Neuronal stem cell (in vitro differentiated cells): ENCODE results near the gene IGFN1.

Experiments used
- DNase-seq: peaks from one replicate; pipeline ENCODE4 v3.0.0-alpha.2; 2013; ENCODE audit warnings: low spot score
- H2AFZ ChIP-seq: one replicate; pipeline ENCODE4 v1.6.1; 2013; ENCODE audit warnings: mild to moderate bottlenecking, low read length, inconsistent platforms
- H2AK5ac ChIP-seq: 2 replicates; pipeline ENCODE4 v1.6.1; 2013; ENCODE audit warnings: low read depth, mild to moderate bottlenecking, inconsistent platforms, low read length, moderate library complexity, mixed read lengths
- H2BK120ac ChIP-seq: 2 replicates; pipeline ENCODE4 v1.6.1; 2013; ENCODE audit warnings: low read depth, mild to moderate bottlenecking, inconsistent platforms, low read length, moderate library complexity, mixed read lengths
- H2BK12ac ChIP-seq: one replicate; pipeline ENCODE4 v1.6.1; 2013; ENCODE audit warnings: low read length, inconsistent platforms
- H2BK15ac ChIP-seq: 2 replicates; pipeline ENCODE4 v1.6.1; 2013; ENCODE audit warnings: mild to moderate bottlenecking, low read length, inconsistent platforms, mixed read lengths
- H2BK5ac ChIP-seq: one replicate; pipeline ENCODE4 v1.6.1; 2013; ENCODE audit warnings: inconsistent platforms, mild to moderate bottlenecking, low read length, moderate library complexity
- H3K14ac ChIP-seq: one replicate; pipeline ENCODE4 v1.6.1; 2013; ENCODE audit warnings: low read length, inconsistent platforms
- H3K18ac ChIP-seq: 2 replicates; pipeline ENCODE4 v1.6.1; 2013; ENCODE audit warnings: low read length, inconsistent platforms
- H3K23ac ChIP-seq: 2 replicates; pipeline ENCODE4 v1.6.1; 2013; ENCODE audit warnings: low read depth, mild to moderate bottlenecking, mixed read lengths, low read length, inconsistent platforms; ENCODE audit not compliant: poor library complexity
- H3K27ac ChIP-seq: replicated peaks from 3 replicates; pipeline ENCODE4 v1.5.1; 2013; ENCODE audit warnings: low read length, inconsistent platforms
- H3K27me3 ChIP-seq, 3 experiments: 2 replicates each; pipeline ENCODE4 v1.6.1; 2013; ENCODE audit warnings: low read length in 3 of 3, mild to moderate bottlenecking in 2 of 3, inconsistent platforms in 1 of 3, low read depth in 1 of 3, mixed read lengths in 1 of 3, moderate library complexity in 1 of 3; ENCODE audit not compliant: control insufficient read depth in 3 of 3, insufficient read depth in 3 of 3
- H3K36me3 ChIP-seq, 2 donors: replicated peaks in 1 of 2; 2 replicates each; pipeline ENCODE4 v1.6.1; 2013; ENCODE audit warnings: low read length in 2 of 2; ENCODE audit not compliant: control insufficient read depth in 2 of 2, insufficient read depth in 2 of 2
- H3K4ac ChIP-seq: 2 replicates; pipeline ENCODE4 v1.6.1; 2013; ENCODE audit warnings: inconsistent platforms, mild to moderate bottlenecking, low read length, moderate library complexity
- H3K4me1 ChIP-seq, 2 donors: 1 replicate in 1 of 2; 2 replicates in 1 of 2; pipeline ENCODE4 v1.6.1; 2013; ENCODE audit warnings: low read length in 2 of 2, low read depth in 1 of 2; ENCODE audit not compliant: control insufficient read depth in 2 of 2, insufficient read depth in 1 of 2
- H3K4me2 ChIP-seq: one replicate; pipeline ENCODE4 v1.6.1; 2013; ENCODE audit warnings: mild to moderate bottlenecking, low read length, inconsistent platforms; ENCODE audit not compliant: insufficient read depth, poor library complexity, severe bottlenecking
- H3K4me3 ChIP-seq, 2 donors: 2 replicates each; pipeline ENCODE4 v1.5.1; 2013; ENCODE audit warnings: low read length in 2 of 2, mild to moderate bottlenecking in 2 of 2, inconsistent platforms in 1 of 2, moderate library complexity in 1 of 2
- H3K79me1 ChIP-seq: one replicate; pipeline ENCODE4 v1.6.1; 2013; ENCODE audit warnings: low read depth, mild to moderate bottlenecking, inconsistent platforms, low read length, moderate library complexity
- H3K9ac ChIP-seq: one replicate; pipeline ENCODE4 v1.6.1; 2013; ENCODE audit warnings: mild to moderate bottlenecking, low read depth, low read length, inconsistent platforms; ENCODE audit not compliant: poor library complexity
- H3K9me3 ChIP-seq, 2 donors: replicated peaks in 1 of 2; 2 replicates each; pipeline versions ENCODE3 to v1.6.1; 2013; ENCODE audit warnings: low read length in 2 of 2, mild to moderate bottlenecking in 2 of 2, inconsistent platforms in 1 of 2, low read depth in 1 of 2, mixed read lengths in 1 of 2, moderate library complexity in 1 of 2; ENCODE audit not compliant: control insufficient read depth in 2 of 2, insufficient read depth in 1 of 2
- H4K8ac ChIP-seq: one replicate; pipeline ENCODE4 v1.6.1; 2013; ENCODE audit warnings: low read depth, mild to moderate bottlenecking, inconsistent platforms, low read length, moderate library complexity
- H4K91ac ChIP-seq: one replicate; pipeline ENCODE4 v1.6.1; 2013; ENCODE audit warnings: low read length, low read depth, mild to moderate bottlenecking, inconsistent platforms; ENCODE audit not compliant: poor library complexity
- WGBS, 2 donors: extraction: QIAGEN DNeasy Blood & Tissue Kit; methylation state at CpG; one replicate each; pipeline ENCODE4 v1.1.7; 2013; ENCODE audit warnings: missing lambda C conversion rate in 2 of 2, mixed read lengths in 1 of 2; ENCODE audit not compliant: insufficient read length in 2 of 2, insufficient replicate concordance in 1 of 2; ENCODE audit errors: extremely low coverage in 2 of 2; 5-methylcytosine and 5-hydroxymethylcytosine counted together

IGFN1 gene

GRCh38 chr1:201269900-201270410 lies 79.3 kb downstream of the IGFN1 start:
- H2AK5ac ChIP-seq: no peak overlapping the region
- no peak overlapping the region for H3K27ac ChIP-seq
- no peaks in the 10 kb centered on the region for H3K36me3 ChIP-seq
- no peak overlapping the region for H3K14ac ChIP-seq
- WGBS, 2 donors: no CpG with 5 or more reads among the region's 6 CpGs
- no peak overlapping the region for H2BK12ac ChIP-seq
- H2BK15ac ChIP-seq: no peak overlapping the region
- no peak overlapping the region for H4K8ac ChIP-seq
- no peak overlapping the region for H3K4me3 ChIP-seq
- H3K23ac ChIP-seq: no peak overlapping the region
- no peak overlapping the region for H2BK120ac ChIP-seq
- H3K79me1 ChIP-seq: peaks cover 2% of the 10 kb centered on the region
- H3K9me3 ChIP-seq: no peaks in the 10 kb centered on the region
- no peak overlapping the region for H3K9ac ChIP-seq
- no peak overlapping the region for H3K18ac ChIP-seq
- no peak for DNase-seq
- peaks cover 0 to 6% of the 10 kb centered on the region in 2 donors for H3K4me1 ChIP-seq
- no peak overlapping the region for H3K4me2 ChIP-seq
- H2BK5ac ChIP-seq: no peak overlapping the region
- H3K27me3 ChIP-seq: peaks cover 0 to 33% (median 0%) of the 10 kb centered on the region in 3 experiments
- H4K91ac ChIP-seq: no peak overlapping the region
- H2AFZ ChIP-seq: no peak overlapping the region
- H3K4ac ChIP-seq: no peak overlapping the region

GRCh38 chr1:201270616-201271390 lies 80.2 kb downstream of the IGFN1 start:
- no peak overlapping the region for H3K23ac ChIP-seq
- H3K4me3 ChIP-seq: no peak overlapping the region
- H3K27me3 ChIP-seq: peaks cover 0 to 33% (median 0%) of the 10 kb centered on the region in 3 experiments
- H3K79me1 ChIP-seq: peaks cover 2% of the 10 kb centered on the region
- H3K9ac ChIP-seq: no peak overlapping the region
- H2BK120ac ChIP-seq: no peak overlapping the region
- H3K9me3 ChIP-seq: no peaks in the 10 kb centered on the region
- H3K27ac ChIP-seq: no peak overlapping the region
- no peak overlapping the region for H2BK5ac ChIP-seq
- peaks cover 0 to 6% of the 10 kb centered on the region in 2 donors for H3K4me1 ChIP-seq
- no peak overlapping the region for H3K14ac ChIP-seq
- no peak for DNase-seq
- H2BK15ac ChIP-seq: no peak overlapping the region
- no peak overlapping the region for H4K8ac ChIP-seq
- H3K18ac ChIP-seq: no peak overlapping the region
- no peaks in the 10 kb centered on the region for H3K36me3 ChIP-seq
- H3K4ac ChIP-seq: no peak overlapping the region
- H2AFZ ChIP-seq: no peak overlapping the region
- no CpG with 5 or more reads among the region's 6 CpGs for WGBS, 2 donors
- no peak overlapping the region for H4K91ac ChIP-seq
- H2AK5ac ChIP-seq: no peak overlapping the region
- no peak overlapping the region for H3K4me2 ChIP-seq
- no peak overlapping the region for H2BK12ac ChIP-seq

- H3K9ac ChIP-seq: no peak overlapping the region
- H4K91ac ChIP-seq: no peak overlapping the region
- peaks cover 0 to 6% of the 10 kb centered on the region in 2 donors for H3K4me1 ChIP-seq
- no peak for DNase-seq
- H3K9me3 ChIP-seq: no peaks in the 10 kb centered on the region
- no peak overlapping the region for H3K14ac ChIP-seq
- H3K79me1 ChIP-seq: peaks cover 2% of the 10 kb centered on the region
- no peaks in the 10 kb centered on the region for H3K36me3 ChIP-seq
- H2BK120ac ChIP-seq: no peak overlapping the region
- no peak overlapping the region for H3K23ac ChIP-seq
- H2BK5ac ChIP-seq: no peak overlapping the region
- no peak overlapping the region for H4K8ac ChIP-seq
- H3K4ac ChIP-seq: no peak overlapping the region
- H3K18ac ChIP-seq: no peak overlapping the region
- H3K27ac ChIP-seq: no peak overlapping the region
- no peak overlapping the region for H3K4me2 ChIP-seq
- no peak overlapping the region for H2BK15ac ChIP-seq
- H2BK12ac ChIP-seq: no peak overlapping the region
- no peak overlapping the region for H2AFZ ChIP-seq
- peaks cover 0 to 26% (median 0%) of the 10 kb centered on the region in 3 experiments for H3K27me3 ChIP-seq
- no peak overlapping the region for H2AK5ac ChIP-seq
- no peak overlapping the region for H3K4me3 ChIP-seq
- no CpG with 5 or more reads among the region's 10 CpGs for WGBS, 2 donors
These were observed 82.2 kb downstream of the IGFN1 start for GRCh38 chr1:201272799-201273198.

GRCh38 chr1:201274616-201275252 lies 84.1 kb downstream of the IGFN1 start:
- Histone ChIP-seq H4K8ac (no peak overlapping the region), H3K4me2 (no peak overlapping the region), H3K9me3 (no peaks in the 10 kb centered on the region), H2AFZ (no peak overlapping the region), H3K4me1 (peaks cover 0 to 2% of the 10 kb centered on the region in 2 donors), H2BK15ac (no peak overlapping the region), H3K27me3 (peaks cover 0 to 23% (median 0%) of the 10 kb centered on the region in 3 experiments), H3K9ac (no peak overlapping the region), H4K91ac (no peak overlapping the region), H3K79me1 (peaks cover 2% of the 10 kb centered on the region), H3K27ac (no peak overlapping the region), H3K4me3 (no peak overlapping the region), H2AK5ac (peak overlapping the region; percentile 56), H2BK5ac (no peak overlapping the region), H2BK120ac (no peak overlapping the region), H3K36me3 (no peaks in the 10 kb centered on the region), H3K4ac (no peak overlapping the region), H3K14ac (no peak overlapping the region), H2BK12ac (no peak overlapping the region), H3K23ac (no peak overlapping the region), H3K18ac (no peak overlapping the region)
- WGBS, 2 donors: no CpG with 5 or more reads among the region's 12 CpGs
- DNase-seq: no peak
